Activated T-cell treated with anti-CD3 and anti-CD28 coated beads for 48 hours (primary cell): Measurements from ENCODE around the gene TLR1.
"Not testable (repeated sequence)": the region's sequence is repeated elsewhere in the genome, so short reads cannot be mapped to it uniquely, and the experiment has no call there.

Experiments
- DNase-seq: peaks from one replicate; pipeline ENCODE4 v3.0.0-alpha.2; 2020; ENCODE audit warnings: low read depth

TLR1 gene

GRCh38 chr4:38774181-38774955 lies 30.2 kb downstream of the TLR1 start:
- no peak for DNase-seq

GRCh38 chr4:38770281-38770680 lies 34.3 kb downstream of the TLR1 start:
- not testable (repeated sequence) for DNase-seq

GRCh38 chr4:38769857-38770256 lies 34.7 kb downstream of the TLR1 start:
- DNase-seq: no peak

- no peak for DNase-seq
Measured at GRCh38 chr4:38769441-38769840, 35.1 kb downstream of the TLR1 start.

- DNase-seq: no peak
Measured at GRCh38 chr4:38768968-38769394, 35.6 kb downstream of the TLR1 start.

- not testable (repeated sequence) for DNase-seq
Measured at GRCh38 chr4:38766940-38767339, 37.7 kb downstream of the TLR1 start.

GRCh38 chr4:38765382-38765781 lies 39.2 kb downstream of the TLR1 start:
- no peak for DNase-seq

- no peak for DNase-seq
Measured at GRCh38 chr4:38764277-38764676, 40.3 kb downstream of the TLR1 start.

- DNase-seq: no peak
Measured at GRCh38 chr4:38762560-38762959, 42.0 kb downstream of the TLR1 start.

GRCh38 chr4:38759790-38760122 lies 44.8 kb downstream of the TLR1 start:
- DNase-seq: no peak

GRCh38 chr4:38759113-38759789 lies 45.3 kb downstream of the TLR1 start:
- peak; percentile 43 for DNase-seq

GRCh38 chr4:38757945-38758600 lies 46.5 kb downstream of the TLR1 start:
- DNase-seq: no peak

- no peak for DNase-seq
Measured at GRCh38 chr4:38752941-38753806, 51.4 kb downstream of the TLR1 start.

- no peak for DNase-seq
Measured at GRCh38 chr4:38752372-38752940, 52.1 kb downstream of the TLR1 start.

GRCh38 chr4:38751341-38752010 lies 53.1 kb downstream of the TLR1 start:
- no peak for DNase-seq

- DNase-seq: no peak
Measured at GRCh38 chr4:38749336-38749735, 55.3 kb downstream of the TLR1 start.

GRCh38 chr4:38747629-38748028 lies 57.0 kb downstream of the TLR1 start:
- no peak for DNase-seq
